Measurements from ENCODE around the gene ZSCAN25.

DNA sequence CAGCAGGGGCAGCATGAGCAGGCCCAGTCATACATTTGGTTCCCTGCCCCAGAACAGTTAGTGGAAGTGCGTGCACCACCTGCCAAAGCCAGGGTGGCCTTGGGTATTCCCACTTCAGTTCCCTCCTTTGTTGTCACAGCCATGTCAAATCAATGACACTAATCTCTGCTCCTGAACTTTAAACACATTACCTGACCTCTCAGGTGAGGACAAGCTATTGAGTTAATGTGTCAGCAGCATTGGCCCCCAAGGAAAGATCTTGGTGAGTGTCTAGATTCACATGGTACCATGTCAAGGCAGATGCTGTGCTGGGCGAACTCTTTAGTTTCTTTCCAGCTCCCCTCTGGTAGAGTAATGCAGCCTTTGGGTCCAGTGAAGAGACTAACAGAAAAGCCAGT lies 60.9 kb downstream of the ZSCAN25 start:
- TF ChIP-seq, protein P1, sequence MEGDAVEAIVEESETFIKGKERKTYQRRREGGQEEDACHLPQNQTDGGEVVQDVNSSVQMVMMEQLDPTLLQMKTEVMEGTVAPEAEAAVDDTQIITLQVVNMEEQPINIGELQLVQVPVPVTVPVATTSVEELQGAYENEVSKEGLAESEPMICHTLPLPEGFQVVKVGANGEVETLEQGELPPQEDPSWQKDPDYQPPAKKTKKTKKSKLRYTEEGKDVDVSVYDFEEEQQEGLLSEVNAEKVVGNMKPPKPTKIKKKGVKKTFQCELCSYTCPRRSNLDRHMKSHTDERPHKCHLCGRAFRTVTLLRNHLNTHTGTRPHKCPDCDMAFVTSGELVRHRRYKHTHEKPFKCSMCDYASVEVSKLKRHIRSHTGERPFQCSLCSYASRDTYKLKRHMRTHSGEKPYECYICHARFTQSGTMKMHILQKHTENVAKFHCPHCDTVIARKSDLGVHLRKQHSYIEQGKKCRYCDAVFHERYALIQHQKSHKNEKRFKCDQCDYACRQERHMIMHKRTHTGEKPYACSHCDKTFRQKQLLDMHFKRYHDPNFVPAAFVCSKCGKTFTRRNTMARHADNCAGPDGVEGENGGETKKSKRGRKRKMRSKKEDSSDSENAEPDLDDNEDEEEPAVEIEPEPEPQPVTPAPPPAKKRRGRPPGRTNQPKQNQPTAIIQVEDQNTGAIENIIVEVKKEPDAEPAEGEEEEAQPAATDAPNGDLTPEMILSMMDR (conservative IDR thresholded peaks at IDR 0.05): no peak
- TF ChIP-seq ZFX (IDR thresholded peaks at IDR 0.05): no peak
